GM23338 (cell line): ENCODE data around the gene PRSS56. TPM values are rescaled to one million over a fixed set of nuclear protein-coding genes. Genes with fewer than 3 reads are reported as not detected.

Source experiments
- ATAC-seq: fragments of 200-7000 bp; cut with Tn5 transposase; 3 replicates; pipeline ENCODE4 v1.9.1; 2020
- DNase-seq: peaks from one replicate; pipeline ENCODE4 v3.0.0-alpha.2; 2015; ENCODE audit warnings: low spot score
- H2AFZ ChIP-seq: fragments of 200-600 bp; sonication (generic); 2 replicates; pipeline ENCODE4 v1.8.0; 2016; ENCODE audit warnings: antibody characterized with exemption, mild to moderate bottlenecking, moderate library complexity
- H3F3A ChIP-seq: fragments of 200-600 bp; sonication (generic); replicated peaks from 2 replicates; pipeline ENCODE4 v1.8.0; 2017; ENCODE audit warnings: antibody characterized with exemption, mixed run types, low read depth
- H3K27ac ChIP-seq: fragments of 200-600 bp; sonication (generic); 2 replicates; pipeline ENCODE4 v1.6.1; 2016; ENCODE audit warnings: low read depth
- H3K27me3 ChIP-seq: fragments of 200-600 bp; sonication (generic); 2 replicates; pipeline ENCODE4 v1.8.0; 2016; ENCODE audit warnings: mild to moderate bottlenecking, mixed run types, moderate library complexity; ENCODE audit not compliant: insufficient read depth
- H3K36me3 ChIP-seq: fragments of 200-600 bp; sonication (generic); 2 replicates; pipeline ENCODE4 v1.8.0; 2016; ENCODE audit warnings: mild to moderate bottlenecking; ENCODE audit not compliant: insufficient read depth
- H3K4me1 ChIP-seq: fragments of 200-600 bp; sonication (generic); 2 replicates; pipeline ENCODE4 v1.8.0; 2016; ENCODE audit warnings: mild to moderate bottlenecking, moderate library complexity; ENCODE audit not compliant: insufficient read depth
- H3K4me2 ChIP-seq: fragments of 200-600 bp; sonication (generic); 2 replicates; pipeline ENCODE4 v1.7.1; 2017; ENCODE audit warnings: mixed run types
- H3K4me3 ChIP-seq: fragments of 200-600 bp; sonication (generic); 2 replicates; pipeline ENCODE4 v1.6.1; 2016; ENCODE audit warnings: mixed run types
- H3K79me2 ChIP-seq: fragments of 200-600 bp; sonication (generic); replicated peaks from 2 replicates; pipeline ENCODE4 v1.8.0; 2017; ENCODE audit warnings: mild to moderate bottlenecking; ENCODE audit not compliant: insufficient read depth
- H3K9me2 ChIP-seq: fragments of 200-600 bp; sonication (generic); 2 replicates; pipeline ENCODE4 v1.8.0; 2017; ENCODE audit not compliant: insufficient read depth
- H4K20me1 ChIP-seq: fragments of 200-600 bp; sonication (generic); replicated peaks from 2 replicates; pipeline ENCODE4 v1.8.0; 2017; ENCODE audit warnings: mild to moderate bottlenecking; ENCODE audit not compliant: insufficient read depth
- H3K27ac Mint-ChIP-seq: 2 replicates; pipeline ENCODE4 v1.8.0; 2020; ENCODE audit warnings: inconsistent platforms, mild to moderate bottlenecking, moderate library complexity, mixed read lengths
- H3K27me3 Mint-ChIP-seq: 3 replicates; pipeline ENCODE4 v1.8.0; 2022; ENCODE audit warnings: low read depth, mild to moderate bottlenecking, moderate library complexity, mixed read lengths, inconsistent platforms; ENCODE audit not compliant: insufficient read depth, poor library complexity
- H3K36me3 Mint-ChIP-seq: 3 replicates; pipeline ENCODE4 v1.8.0; 2021; ENCODE audit warnings: low read depth, mild to moderate bottlenecking, inconsistent platforms, moderate library complexity, mixed read lengths
- H3K4me1 Mint-ChIP-seq: 3 replicates; pipeline ENCODE4 v1.8.0; 2020; ENCODE audit warnings: mild to moderate bottlenecking, inconsistent platforms, mixed read lengths
- H3K4me3 Mint-ChIP-seq: 3 replicates; pipeline ENCODE4 v1.8.0; 2021; ENCODE audit warnings: moderate library complexity, mild to moderate bottlenecking, inconsistent platforms, mixed read lengths
- H3K9me3 Mint-ChIP-seq: 3 replicates; pipeline ENCODE4 v1.8.0; 2020; ENCODE audit warnings: moderate library complexity, mild to moderate bottlenecking, inconsistent platforms, mixed read lengths
- CREB1 ChIP-seq: fragments of 250-450 bp; sonication (Bioruptor Pico); IDR thresholded peaks from 2 replicates; pipeline ENCODE4 v1.5.0; 2020; ENCODE audit warnings: low read depth, mild to moderate bottlenecking, moderate library complexity
- CTCF ChIP-seq, 2 experiments: fragments of 200-600 bp in 1 of 2; sonication (generic) in 1 of 2; conservative IDR thresholded peaks; 2 replicates each; pipeline versions ENCODE4 v1.5.1 to v1.6.1; 2016 to 2017; ENCODE audit warnings: antibody characterized with exemption in 2 of 2, low read depth in 2 of 2, mild to moderate bottlenecking in 2 of 2, moderate library complexity in 1 of 2
- EZH2phosphoT487 ChIP-seq: fragments of 200-600 bp; sonication (generic); IDR thresholded peaks from one replicate; pipeline ENCODE4 v1.8.1; 2018; ENCODE audit warnings: antibody characterized with exemption; ENCODE audit not compliant: unreplicated experiment
- JUNB ChIP-seq: IDR thresholded peaks from one replicate; pipeline ENCODE4 v1.6.1; 2016; ENCODE audit warnings: antibody characterized with exemption; ENCODE audit not compliant: unreplicated experiment
- NANOG ChIP-seq: IDR thresholded peaks from 2 replicates; pipeline ENCODE4 v1.6.1; 2016; ENCODE audit warnings: antibody characterized with exemption, borderline replicate concordance
- ZNF114 ChIP-seq: fragments of 250-450 bp; sonication (Bioruptor Pico); IDR thresholded peaks from 2 replicates; pipeline ENCODE4 v1.5.0; 2020; ENCODE audit warnings: mild to moderate bottlenecking, moderate library complexity
- ZNF462 ChIP-seq: fragments of 250-450 bp; sonication (Bioruptor Pico); IDR thresholded peaks from 2 replicates; pipeline ENCODE4 v1.5.0; 2020; ENCODE audit warnings: mild to moderate bottlenecking, moderate library complexity
- polyA plus RNA-seq: library from polyadenylated mRNA; unstranded; fragments of >200 nt; fragmentation: Nextera tagmentation; extraction: Ambion mirVana; gene quantifications from 2 replicates; pipeline ENCODE4 v1.2.1, GENCODE V29; 2016
- total RNA-seq: library from RNA; depleted of rRNA; stranded (reverse); fragments of >200 nt; shearing (Covaris generic); gene quantifications from 2 replicates; pipeline ENCODE4 v1.2.3, GENCODE V29; 2014

PRSS56 gene
- total and polyA plus RNA-seq, 2 experiments from 2014 or later: 0.27 to 0.31 TPM

- Histone ChIP-seq H3K4me1 (no peaks in the 10 kb centered on the region), H3K4me2 (no peak overlapping the region), H3K36me3 (no peaks in the 10 kb centered on the region), H3K27ac (no peak overlapping the region), H3K9me2 (no peaks in the 10 kb centered on the region), H3F3A (no peaks in the 10 kb centered on the region), H3K4me3 (no peak overlapping the region), H4K20me1 (no peaks in the 10 kb centered on the region), H3K79me2 (no peaks in the 10 kb centered on the region), H3K27me3 (peaks cover 14% of the 10 kb centered on the region), H2AFZ (no peak overlapping the region)
- no peak overlapping the region for H3K27ac Mint-ChIP-seq
- peak; percentile 42 for ATAC-seq
- peaks cover 5% of the 10 kb centered on the region; the same call in 2 of the 3 replicates for H3K4me1 Mint-ChIP-seq
- TF ChIP-seq CREB1 (CRISPR knock-in tag) (no peak), CTCF (conservative IDR thresholded peaks at IDR 0.05; ENCODE audit: low read depth in 2 of 2) (peak in 1 of 2 experiments; percentile 45; a peak in 2 of 4 replicates)
- H3K27me3 Mint-ChIP-seq: peaks cover 27% of the 10 kb centered on the region
- H3K36me3 Mint-ChIP-seq: no peaks in the 10 kb centered on the region
- no peak for DNase-seq
- H3K4me3 Mint-ChIP-seq: no peak overlapping the region
- H3K9me3 Mint-ChIP-seq: no peaks in the 10 kb centered on the region
Measured at GRCh38 chr2:232479341-232480200, 40.6 kb upstream of the PRSS56 start.

- no peak overlapping the region for H2AFZ ChIP-seq
- Mint-ChIP-seq H3K27me3 (peaks cover 36% of the 10 kb centered on the region), H3K27ac (no peak overlapping the region), H3K36me3 (no peaks in the 10 kb centered on the region), H3K9me3 (no peaks in the 10 kb centered on the region), H3K4me1 (peaks cover 8% of the 10 kb centered on the region), H3K4me3 (no peak overlapping the region)
- H3K4me2 ChIP-seq: no peak overlapping the region
- H3K27me3 ChIP-seq: peaks cover 23% of the 10 kb centered on the region
- ATAC-seq (no peak), DNase-seq (no peak)
- no peak overlapping the region for H3K4me3 ChIP-seq
- no peaks in the 10 kb centered on the region for H3F3A ChIP-seq
- no peaks in the 10 kb centered on the region for H3K36me3 ChIP-seq
- H3K4me1 ChIP-seq: no peaks in the 10 kb centered on the region
- no peak overlapping the region for H3K27ac ChIP-seq
- no peaks in the 10 kb centered on the region for H3K9me2 ChIP-seq
- H4K20me1 ChIP-seq: no peaks in the 10 kb centered on the region
- no peaks in the 10 kb centered on the region for H3K79me2 ChIP-seq
- no peak for TF ChIP-seq NANOG
- no peak for TF ChIP-seq CTCF (conservative IDR thresholded peaks at IDR 0.05; ENCODE audit: low read depth in 2 of 2)
- TF ChIP-seq EZH2phosphoT487: no peak
- TF ChIP-seq ZNF114 (CRISPR knock-in tag): no peak
- TF ChIP-seq JUNB: no peak
- TF ChIP-seq CREB1 (CRISPR knock-in tag): no peak
- TF ChIP-seq ZNF462: no peak
Measured at GRCh38 chr2:232480201-232481190, 39.7 kb upstream of the PRSS56 start.
